ENCODE results near the gene RAPGEF1. TPM values are rescaled to one million over a fixed set of nuclear protein-coding genes. Genes with fewer than 3 reads are reported as not detected.

Gene RAPGEF1
- total and polyA plus RNA-seq, 2 experiments from 2014 or later = 9.9 to 82.8 TPM

GRCh38 chr9:131708226-131709002 lies 31.5 kb downstream of the RAPGEF1 start (continued):
- TF ChIP-seq, protein P1, sequence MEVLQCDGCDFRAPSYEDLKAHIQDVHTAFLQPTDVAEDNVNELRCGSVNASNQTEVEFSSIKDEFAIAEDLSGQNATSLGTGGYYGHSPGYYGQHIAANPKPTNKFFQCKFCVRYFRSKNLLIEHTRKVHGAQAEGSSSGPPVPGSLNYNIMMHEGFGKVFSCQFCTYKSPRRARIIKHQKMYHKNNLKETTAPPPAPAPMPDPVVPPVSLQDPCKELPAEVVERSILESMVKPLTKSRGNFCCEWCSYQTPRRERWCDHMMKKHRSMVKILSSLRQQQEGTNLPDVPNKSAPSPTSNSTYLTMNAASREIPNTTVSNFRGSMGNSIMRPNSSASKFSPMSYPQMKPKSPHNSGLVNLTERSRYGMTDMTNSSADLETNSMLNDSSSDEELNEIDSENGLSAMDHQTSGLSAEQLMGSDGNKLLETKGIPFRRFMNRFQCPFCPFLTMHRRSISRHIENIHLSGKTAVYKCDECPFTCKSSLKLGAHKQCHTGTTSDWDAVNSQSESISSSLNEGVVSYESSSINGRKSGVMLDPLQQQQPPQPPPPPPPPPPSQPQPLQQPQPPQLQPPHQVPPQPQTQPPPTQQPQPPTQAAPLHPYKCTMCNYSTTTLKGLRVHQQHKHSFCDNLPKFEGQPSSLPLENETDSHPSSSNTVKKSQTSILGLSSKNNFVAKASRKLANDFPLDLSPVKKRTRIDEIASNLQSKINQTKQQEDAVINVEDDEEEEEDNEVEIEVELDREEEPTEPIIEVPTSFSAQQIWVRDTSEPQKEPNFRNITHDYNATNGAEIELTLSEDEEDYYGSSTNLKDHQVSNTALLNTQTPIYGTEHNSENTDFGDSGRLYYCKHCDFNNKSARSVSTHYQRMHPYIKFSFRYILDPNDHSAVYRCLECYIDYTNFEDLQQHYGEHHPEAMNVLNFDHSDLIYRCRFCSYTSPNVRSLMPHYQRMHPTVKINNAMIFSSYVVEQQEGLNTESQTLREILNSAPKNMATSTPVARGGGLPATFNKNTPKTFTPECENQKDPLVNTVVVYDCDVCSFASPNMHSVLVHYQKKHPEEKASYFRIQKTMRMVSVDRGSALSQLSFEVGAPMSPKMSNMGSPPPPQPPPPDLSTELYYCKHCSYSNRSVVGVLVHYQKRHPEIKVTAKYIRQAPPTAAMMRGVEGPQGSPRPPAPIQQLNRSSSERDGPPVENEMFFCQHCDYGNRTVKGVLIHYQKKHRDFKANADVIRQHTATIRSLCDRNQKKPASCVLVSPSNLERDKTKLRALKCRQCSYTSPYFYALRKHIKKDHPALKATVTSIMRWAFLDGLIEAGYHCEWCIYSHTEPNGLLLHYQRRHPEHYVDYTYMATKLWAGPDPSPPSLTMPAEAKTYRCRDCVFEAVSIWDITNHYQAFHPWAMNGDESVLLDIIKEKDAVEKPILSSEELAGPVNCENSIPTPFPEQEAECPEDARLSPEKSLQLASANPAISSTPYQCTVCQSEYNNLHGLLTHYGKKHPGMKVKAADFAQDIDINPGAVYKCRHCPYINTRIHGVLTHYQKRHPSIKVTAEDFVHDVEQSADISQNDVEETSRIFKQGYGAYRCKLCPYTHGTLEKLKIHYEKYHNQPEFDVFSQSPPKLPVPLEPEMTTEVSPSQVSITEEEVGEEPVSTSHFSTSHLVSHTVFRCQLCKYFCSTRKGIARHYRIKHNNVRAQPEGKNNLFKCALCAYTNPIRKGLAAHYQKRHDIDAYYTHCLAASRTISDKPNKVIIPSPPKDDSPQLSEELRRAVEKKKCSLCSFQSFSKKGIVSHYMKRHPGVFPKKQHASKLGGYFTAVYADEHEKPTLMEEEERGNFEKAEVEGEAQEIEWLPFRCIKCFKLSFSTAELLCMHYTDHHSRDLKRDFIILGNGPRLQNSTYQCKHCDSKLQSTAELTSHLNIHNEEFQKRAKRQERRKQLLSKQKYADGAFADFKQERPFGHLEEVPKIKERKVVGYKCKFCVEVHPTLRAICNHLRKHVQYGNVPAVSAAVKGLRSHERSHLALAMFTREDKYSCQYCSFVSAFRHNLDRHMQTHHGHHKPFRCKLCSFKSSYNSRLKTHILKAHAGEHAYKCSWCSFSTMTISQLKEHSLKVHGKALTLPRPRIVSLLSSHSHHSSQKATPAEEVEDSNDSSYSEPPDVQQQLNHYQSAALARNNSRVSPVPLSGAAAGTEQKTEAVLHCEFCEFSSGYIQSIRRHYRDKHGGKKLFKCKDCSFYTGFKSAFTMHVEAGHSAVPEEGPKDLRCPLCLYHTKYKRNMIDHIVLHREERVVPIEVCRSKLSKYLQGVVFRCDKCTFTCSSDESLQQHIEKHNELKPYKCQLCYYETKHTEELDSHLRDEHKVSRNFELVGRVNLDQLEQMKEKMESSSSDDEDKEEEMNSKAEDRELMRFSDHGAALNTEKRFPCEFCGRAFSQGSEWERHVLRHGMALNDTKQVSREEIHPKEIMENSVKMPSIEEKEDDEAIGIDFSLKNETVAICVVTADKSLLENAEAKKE (CRISPR knock-in tag; IDR thresholded peaks at IDR 0.05) = no peak
- TF ChIP-seq CREB1 (CRISPR knock-in tag; IDR thresholded peaks at IDR 0.05; ENCODE audit: low read depth) = no peak
- TF ChIP-seq EZH2 (IDR thresholded peaks at IDR 0.05; ENCODE audit: low read depth, unreplicated experiment) = no peak
- no peak for TF ChIP-seq ZNF331 (CRISPR knock-in tag; IDR thresholded peaks at IDR 0.05; ENCODE audit: low read depth)
- no peak for TF ChIP-seq JUNB (IDR thresholded peaks at IDR 0.05; ENCODE audit: unreplicated experiment)

- H3K27me3 ChIP-seq (ENCODE audit: insufficient read depth) = no peaks in the 10 kb centered on the region
- no peak overlapping the region for H3K4me3 Mint-ChIP-seq
- no peak for ATAC-seq
- no peak for DNase-seq (ENCODE audit: low spot score)
- H3K79me2 ChIP-seq (replicated peaks; ENCODE audit: insufficient read depth) = peaks cover 98% of the 10 kb centered on the region
- TF ChIP-seq STAT1 (IDR thresholded peaks at IDR 0.05; ENCODE audit: unreplicated experiment) = no peak
- peaks cover 63% of the 10 kb centered on the region for H3K4me1 ChIP-seq (ENCODE audit: insufficient read depth)
- peaks cover 64% of the 10 kb centered on the region for H3K4me1 Mint-ChIP-seq
- no peak overlapping the region for H2AFZ ChIP-seq
- H3K27ac ChIP-seq (ENCODE audit: low read depth) = no peak overlapping the region
- H4K20me1 ChIP-seq (replicated peaks; ENCODE audit: insufficient read depth) = peaks cover 3% of the 10 kb centered on the region; the same call in 1 of the 2 replicates
- no peaks in the 10 kb centered on the region for H3K9me3 Mint-ChIP-seq
- no peaks in the 10 kb centered on the region for H3K36me3 Mint-ChIP-seq (ENCODE audit: low read depth)
- peaks cover 7% of the 10 kb centered on the region for H3K27me3 Mint-ChIP-seq (ENCODE audit: insufficient read depth, low read depth, poor library complexity)
- H3F3A ChIP-seq (replicated peaks; ENCODE audit: low read depth) = 0 out of 2 replicates have a peak, but pooled peaks cover 3% of the 10 kb centered on the region
- peak overlapping the region; percentile 90 for H3K27ac Mint-ChIP-seq
- 0 out of 2 replicates have a peak overlapping the region, but pooled peaks have one; percentile 24 for H3K4me2 ChIP-seq
- H3K36me3 ChIP-seq (ENCODE audit: insufficient read depth) = no peaks in the 10 kb centered on the region
- H3K4me3 ChIP-seq = no peak overlapping the region
- no peaks in the 10 kb centered on the region for H3K9me2 ChIP-seq (ENCODE audit: insufficient read depth)
Observed at GRCh38 chr9:131707733-131708157, 32.1 kb downstream of the RAPGEF1 start.
